Retinal pigment epithelial cell (primary cell): ENCODE results near the gene BACH2.
"Not testable (repeated sequence)": the region's sequence is repeated elsewhere in the genome, so short reads cannot be mapped to it uniquely, and the experiment has no call there.

Experiments
- DNase-seq: peaks from one replicate; pipeline ENCODE4 v3.0.0-alpha.2; 2010; ENCODE audit warnings: low read depth
- H3K4me3 ChIP-seq: 2 replicates; pipeline ENCODE4 v1.5.1; 2011; ENCODE audit warnings: mild to moderate bottlenecking, low read length, control low read depth, moderate library complexity
- CTCF ChIP-seq: conservative IDR thresholded peaks from 2 replicates; pipeline ENCODE4 v1.5.1; 2011; ENCODE audit warnings: low read depth, low read length, control low read depth, inconsistent platforms

The BACH2 gene

DNA sequence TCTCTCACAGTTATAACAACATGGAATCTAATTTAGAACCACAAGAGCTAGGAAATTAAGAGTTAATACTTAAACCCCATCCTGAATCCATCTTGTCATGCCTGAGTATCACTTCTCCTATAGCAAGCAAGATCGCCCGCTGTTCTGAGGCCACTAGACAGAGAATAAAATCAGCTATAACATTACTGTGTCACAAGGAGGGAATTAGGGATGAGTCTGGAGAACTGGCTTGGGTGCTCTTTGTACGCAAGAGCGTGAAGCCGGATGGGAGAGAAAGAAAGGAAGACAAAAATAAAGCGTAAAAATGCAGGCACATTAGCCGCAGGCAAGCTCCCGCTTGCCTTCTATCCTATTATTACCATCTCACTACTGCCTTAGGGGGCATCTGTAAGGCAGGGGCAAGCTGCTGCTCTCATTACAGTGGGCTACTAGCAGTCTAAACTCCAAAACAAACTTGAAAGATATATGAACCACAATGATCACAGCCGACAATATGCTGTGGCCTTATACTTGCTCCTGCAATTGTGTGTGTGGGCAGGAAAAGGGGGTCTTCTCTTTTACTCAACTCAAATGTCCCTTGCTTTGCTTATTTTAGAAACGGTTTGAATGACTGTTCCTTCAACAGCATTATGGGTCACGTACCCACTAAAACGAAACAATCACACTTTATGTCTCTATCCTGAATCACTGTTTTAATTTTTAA is 320.5 kb downstream of the BACH2 start:
- no peak for DNase-seq
- H3K4me3 ChIP-seq = no peak overlapping the region
- no peak for TF ChIP-seq CTCF

- H3K4me3 ChIP-seq = no peak overlapping the region
- TF ChIP-seq CTCF = no peak
- DNase-seq = no peak
Observed at GRCh38 chr6:89975366-89975765, 321.3 kb downstream of the BACH2 start.

- TF ChIP-seq CTCF = no peak
- DNase-seq = no peak
- no peak overlapping the region for H3K4me3 ChIP-seq
Observed at GRCh38 chr6:89974834-89975233, 321.8 kb downstream of the BACH2 start.

GRCh38 chr6:89972025-89972381 is 324.6 kb downstream of the BACH2 start:
- DNase-seq = no peak
- TF ChIP-seq CTCF = no peak
- no peak overlapping the region for H3K4me3 ChIP-seq

GRCh38 chr6:89971338-89972024 is 325.2 kb downstream of the BACH2 start:
- not testable (repeated sequence) for DNase-seq

GRCh38 chr6:89970609-89971337 is 325.9 kb downstream of the BACH2 start:
- no peak for DNase-seq
- peak; percentile 69 for TF ChIP-seq CTCF
- no peak overlapping the region for H3K4me3 ChIP-seq

More at GRCh38 chr6:89971338-89972024, 325.2 kb downstream of the BACH2 start:
- not testable (repeated sequence) for H3K4me3 ChIP-seq

DNA sequence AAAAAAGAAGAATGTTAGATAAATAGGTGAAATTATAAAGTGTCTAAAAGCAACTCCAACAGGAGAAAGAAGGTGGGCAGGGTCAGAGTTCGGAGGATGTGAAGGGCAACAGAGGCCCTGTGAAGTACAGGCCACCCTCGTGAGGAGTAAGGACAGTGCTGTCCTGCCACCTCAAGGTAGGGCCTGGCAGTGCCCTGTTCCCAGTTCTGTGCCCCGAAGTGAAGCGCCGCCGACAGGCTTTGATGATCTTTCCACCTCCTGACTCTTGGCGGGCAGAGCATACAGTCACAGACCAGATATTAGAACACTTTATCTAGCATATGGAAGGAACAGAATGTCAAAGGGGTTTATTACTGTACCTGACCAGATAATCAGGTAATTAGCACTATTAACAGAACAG is 326.6 kb downstream of the BACH2 start:
- no peak for TF ChIP-seq CTCF
- H3K4me3 ChIP-seq = no peak overlapping the region
- DNase-seq = no peak
